HG03139 (cell line): Measurements from ENCODE around the gene FUCA2.
A peak's percentile ranks its signal among the peaks of the same experiment; 100 is the strongest.
"Not testable (repeated sequence)": the region's sequence is repeated elsewhere in the genome, so short reads cannot be mapped to it uniquely, and the experiment has no call there.

ENCODE experiments used
- ATAC-seq: cut with Tn5 transposase; IDR thresholded peaks from one replicate; pipeline ENCODE4 v1.9.1; 2021; ENCODE audit not compliant: unreplicated experiment

The FUCA2 gene

GRCh38 chr6:143505111-143505510, 6.4 kb downstream of the FUCA2 start:
- ATAC-seq, result no peak

GRCh38 chr6:143504369-143504768, 7.2 kb downstream of the FUCA2 start:
- no peak for ATAC-seq

GRCh38 chr6:143501851-143502250, 9.7 kb downstream of the FUCA2 start:
- no peak for ATAC-seq

GRCh38 chr6:143498428-143498827, 13.1 kb downstream of the FUCA2 start:
- no peak for ATAC-seq

- no peak for ATAC-seq
Observed at GRCh38 chr6:143496974-143497373, 14.5 kb downstream of the FUCA2 start.

GRCh38 chr6:143490775-143491174, 20.7 kb downstream of the FUCA2 start:
- ATAC-seq, result no peak

- ATAC-seq, result no peak
Observed at GRCh38 chr6:143490244-143490643, 21.3 kb downstream of the FUCA2 start.

GRCh38 chr6:143486752-143487151, 24.8 kb downstream of the FUCA2 start:
- ATAC-seq, result no peak

- no peak for ATAC-seq
Observed at GRCh38 chr6:143485967-143486366, 25.6 kb downstream of the FUCA2 start.

- no peak for ATAC-seq
Observed at GRCh38 chr6:143482593-143482992, 28.9 kb downstream of the FUCA2 start.

GRCh38 chr6:143478479-143479062, 32.9 kb downstream of the FUCA2 start:
- no peak for ATAC-seq

GRCh38 chr6:143476545-143476944, 35.0 kb downstream of the FUCA2 start:
- no peak for ATAC-seq

GRCh38 chr6:143471822-143472221, 39.7 kb downstream of the FUCA2 start:
- ATAC-seq, result no peak

- ATAC-seq, result not testable (repeated sequence)
Observed at GRCh38 chr6:143468823-143469222, 42.7 kb downstream of the FUCA2 start.

- ATAC-seq, result no peak
Observed at GRCh38 chr6:143468026-143468425, 43.5 kb downstream of the FUCA2 start.

GRCh38 chr6:143465546-143465945, 46.0 kb downstream of the FUCA2 start:
- ATAC-seq, result no peak

GRCh38 chr6:143457563-143458359, 53.8 kb downstream of the FUCA2 start:
- no peak for ATAC-seq

- ATAC-seq, result no peak
Observed at GRCh38 chr6:143451531-143451930, 60.0 kb downstream of the FUCA2 start.

- peak; percentile 97 for ATAC-seq
Observed at GRCh38 chr6:143450453-143451371, 60.8 kb downstream of the FUCA2 start, which contains the start of the genes ADAT2 and PEX3. Gene ADAT2 (minus strand): TSS chr6:143450695. CDS start chr6:143450658, 37 bp downstream. Gene PEX3 (plus strand): TSS chr6:143450805. CDS start chr6:143451043, 238 bp downstream.

GRCh38 chr6:143449714-143450452, 61.6 kb downstream of the FUCA2 start:
- peak; percentile 0 for ATAC-seq
